NCI-H2196 (cell line): Measurements from ENCODE around the gene IHH.

Source experiments
- DNase-seq: peaks from one replicate; lab custom pipeline; 2025; ENCODE audit not compliant: unreplicated experiment; lab: John Stamatoyannopoulos, UW

Gene IHH

GRCh38 chr2:219060821-219061791 is at the start of gene IHH:
Gene IHH, minus strand, starts transcription at chr2:219060921. Its CDS starts 454 bp downstream, at chr2:219060467.
- DNase-seq = no peak

GRCh38 chr2:219109471-219109870 is 48.8 kb upstream of the IHH start:
- DNase-seq = no peak

- DNase-seq = no peak
These were observed 47.0 kb upstream of the IHH start for GRCh38 chr2:219107758-219108157.

GRCh38 chr2:219106251-219106650 is 45.5 kb upstream of the IHH start:
- no peak for DNase-seq

- DNase-seq = peak; percentile 14
These were observed 43.6 kb upstream of the IHH start for GRCh38 chr2:219104107-219105035.

- no peak for DNase-seq
These were observed 38.6 kb upstream of the IHH start for GRCh38 chr2:219099329-219099728.

GRCh38 chr2:219095406-219095935 is 34.8 kb upstream of the IHH start:
- DNase-seq = no peak

- no peak for DNase-seq
These were observed 33.5 kb upstream of the IHH start for GRCh38 chr2:219094171-219094570.

GRCh38 chr2:219090436-219091299 is 29.9 kb upstream of the IHH start:
- no peak for DNase-seq

- no peak for DNase-seq
These were observed 28.6 kb upstream of the IHH start for GRCh38 chr2:219089330-219089729.

GRCh38 chr2:219087848-219088247 is 27.1 kb upstream of the IHH start:
- DNase-seq = no peak

- no peak for DNase-seq
These were observed 26.6 kb upstream of the IHH start for GRCh38 chr2:219087361-219087760.

- no peak for DNase-seq
These were observed 25.5 kb upstream of the IHH start for GRCh38 chr2:219086196-219086595.

- DNase-seq = no peak
These were observed 24.1 kb upstream of the IHH start for GRCh38 chr2:219084791-219085190.

- no peak for DNase-seq
These were observed 21.7 kb upstream of the IHH start for GRCh38 chr2:219082332-219082958.

- DNase-seq = no peak
These were observed 21.1 kb upstream of the IHH start for GRCh38 chr2:219081701-219082331.

GRCh38 chr2:219081096-219081495 is 20.4 kb upstream of the IHH start:
- DNase-seq = no peak

- no peak for DNase-seq
These were observed 18.7 kb upstream of the IHH start for GRCh38 chr2:219079417-219079816.

GRCh38 chr2:219078951-219079350 is 18.2 kb upstream of the IHH start:
- no peak for DNase-seq

GRCh38 chr2:219078126-219078525 is 17.4 kb upstream of the IHH start:
- DNase-seq = no peak
